Keratinocyte (primary cell): ENCODE results near the gene SLC8A3. TPM values are rescaled to one million over a fixed set of nuclear protein-coding genes. Genes with fewer than 3 reads are reported as not detected.
A peak's percentile ranks its signal among the peaks of the same experiment; 100 is the strongest.

ENCODE experiments used
- DNase-seq: peaks from one replicate; pipeline ENCODE4 v3.0.0-alpha.2; 2011; ENCODE audit warnings: low read depth, missing footprints, low spot score
- FAIRE-seq: peaks from 2 replicates; lab custom pipeline; 2011; peaks lifted over from hg19 to GRCh38; lab: Jason Lieb, UNC
- H2AFZ ChIP-seq: 2 replicates; pipeline ENCODE4 v1.6.0; 2012; ENCODE audit warnings: low read length, control low read depth, inconsistent platforms; ENCODE audit not compliant: control insufficient read depth
- H3K27ac ChIP-seq: 2 replicates; pipeline ENCODE4 v1.5.1; 2011; ENCODE audit warnings: low read length; ENCODE audit not compliant: control insufficient read depth, insufficient read depth
- H3K27me3 ChIP-seq: 3 replicates; pipeline ENCODE4 v1.6.0; 2011; ENCODE audit warnings: low read length; ENCODE audit not compliant: control insufficient read depth, insufficient read depth; ENCODE audit errors: extremely low read depth
- H3K36me3 ChIP-seq, 2 experiments: 2 replicates in 1 of 2; 3 replicates in 1 of 2; pipeline ENCODE4 v1.5.1; 2011; ENCODE audit warnings: low read length in 2 of 2, mild to moderate bottlenecking in 1 of 2; ENCODE audit not compliant: control insufficient read depth in 2 of 2, insufficient read depth in 2 of 2; ENCODE audit errors: extremely low read depth in 1 of 2
- H3K4me1 ChIP-seq: 3 replicates; pipeline ENCODE4 v1.5.1; 2011; ENCODE audit warnings: low read length; ENCODE audit not compliant: control insufficient read depth, insufficient read depth; ENCODE audit errors: extremely low read depth
- H3K4me2 ChIP-seq: 3 replicates; pipeline ENCODE4 v1.6.0; 2011; ENCODE audit warnings: low read depth, low read length; ENCODE audit not compliant: control insufficient read depth, insufficient read depth; ENCODE audit errors: extremely low read depth
- H3K4me3 ChIP-seq, 3 experiments: fragments of 200-600 bp in 1 of 3; sonication (generic) in 1 of 3; 2 replicates in 2 of 3; 3 replicates in 1 of 3; pipeline ENCODE4 v1.5.1; 2011 to 2016; ENCODE audit warnings: low read length in 3 of 3, mild to moderate bottlenecking in 3 of 3, control low read depth in 2 of 3, inconsistent platforms in 1 of 3, low read depth in 1 of 3, mixed read lengths in 1 of 3, mixed run types in 1 of 3, moderate library complexity in 1 of 3; ENCODE audit not compliant: control insufficient read depth in 2 of 3, insufficient read depth in 2 of 3; ENCODE audit errors: extremely low read depth in 1 of 3
- H3K79me2 ChIP-seq: 2 replicates; pipeline ENCODE4 v1.6.0; 2012; ENCODE audit warnings: low read length; ENCODE audit not compliant: control insufficient read depth, insufficient read depth
- H3K9ac ChIP-seq: 3 replicates; pipeline ENCODE4 v1.6.0; 2011; ENCODE audit warnings: low read length; ENCODE audit not compliant: control insufficient read depth, insufficient read depth; ENCODE audit errors: extremely low read depth
- H3K9me1 ChIP-seq: 3 replicates; pipeline ENCODE4 v1.6.0; 2011; ENCODE audit warnings: low read length; ENCODE audit not compliant: control insufficient read depth, insufficient read depth; ENCODE audit errors: extremely low read depth
- H3K9me3 ChIP-seq: 2 replicates; pipeline ENCODE4 v1.5.1; 2012; ENCODE audit warnings: low read depth, low read length; ENCODE audit not compliant: control insufficient read depth
- H4K20me1 ChIP-seq: 3 replicates; pipeline ENCODE4 v1.6.0; 2011; ENCODE audit warnings: low read length; ENCODE audit not compliant: control insufficient read depth, insufficient read depth; ENCODE audit errors: extremely low read depth
- CTCF ChIP-seq, 3 experiments: IDR thresholded peaks in 1 of 3; conservative IDR thresholded peaks in 1 of 3; optimal IDR thresholded peaks in 1 of 3; 2 replicates in 2 of 3; 3 replicates in 1 of 3; pipeline versions ENCODE3 to v1.5.1; 2011; ENCODE audit warnings: low read length in 3 of 3, mild to moderate bottlenecking in 3 of 3, moderate library complexity in 2 of 3, control low read depth in 1 of 3, inconsistent platforms in 1 of 3; ENCODE audit not compliant: insufficient read depth in 2 of 3; ENCODE audit errors: extremely low read depth in 1 of 3
- EZH2 ChIP-seq: IDR thresholded peaks from one replicate; pipeline ENCODE4 v1.6.1; 2012; ENCODE audit warnings: inconsistent platforms, mild to moderate bottlenecking, low read length, moderate library complexity
- dilution Hi-C: fragments of 300-500 bp; cut with MboI; formaldehyde crosslinking; loops from one replicate; pipeline ENCODE4 v1.7.0; 2020; ENCODE audit warnings: low sequenced_read_pairs; ENCODE audit not compliant: extremely low pct_ligation_motif_present
- polyA plus RNA-seq, 5 experiments: library from polyadenylated mRNA; depleted of rRNA in 3 of 5; stranded (reverse) in 3 of 5; stranded (forward) in 1 of 5; unstranded in 1 of 5; fragments of >200 nt; gene quantifications; 1 replicate in 1 of 5; 2 replicates in 3 of 5; 3 replicates in 1 of 5; pipeline versions ENCODE4 v1.2.1 to v1.2.3, GENCODE V29; 2011 to 2012; ENCODE audit warnings: missing spikeins in 2 of 5, low read depth in 1 of 5, low replicate concordance in 1 of 5

Gene SLC8A3
- polyA plus RNA-seq, 1 donor (not counting 4 experiments of a cell fraction or from before 2014, with no cell fraction given), result not detected

DNA sequence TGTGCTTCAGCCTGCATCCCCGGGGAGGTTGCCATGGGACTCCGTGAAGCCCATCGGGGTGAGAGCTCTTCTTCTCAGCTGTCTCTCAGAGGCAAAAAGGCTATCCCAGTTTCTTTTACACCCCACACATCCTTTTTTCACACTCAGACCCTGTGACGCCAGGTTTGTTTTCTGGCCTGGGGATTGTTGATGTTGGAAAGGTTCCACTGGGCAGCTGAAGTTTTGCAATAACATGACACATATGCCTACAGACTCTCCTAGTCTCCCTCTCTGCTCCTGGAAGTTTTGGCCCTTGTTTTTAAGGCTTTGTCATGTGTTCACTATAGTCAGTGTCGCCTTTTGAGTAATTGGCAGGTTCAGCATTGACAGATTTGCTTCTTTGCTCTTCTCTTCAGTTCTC lies 190.9 kb downstream of the SLC8A3 start:
- H3K4me2 ChIP-seq, result peak overlapping the region; percentile 23
- H3K79me2 ChIP-seq, result no peaks in the 10 kb centered on the region
- H4K20me1 ChIP-seq, result no peaks in the 10 kb centered on the region
- no peaks in the 10 kb centered on the region for H3K27me3 ChIP-seq
- no peak overlapping the region for H3K4me3 ChIP-seq
- no peaks in the 10 kb centered on the region for H3K36me3 ChIP-seq
- no peaks in the 10 kb centered on the region for H3K9me1 ChIP-seq
- H3K9ac ChIP-seq, result peak overlapping the region; percentile 8
- peak overlapping the region; percentile 98 for H3K27ac ChIP-seq
- FAIRE-seq (peak; percentile 94), DNase-seq (no peak)
- no peaks in the 10 kb centered on the region for H3K9me3 ChIP-seq
- peaks cover 53% of the 10 kb centered on the region for H3K4me1 ChIP-seq
- H2AFZ ChIP-seq, result no peak overlapping the region
- TF ChIP-seq EZH2, result no peak
- TF ChIP-seq CTCF (optimal IDR thresholded peaks at IDR 0.05 in 1 of 3, IDR thresholded peaks at IDR 0.05 in 1 of 3, conservative IDR thresholded peaks at IDR 0.05 in 1 of 3; ENCODE audit: extremely low read depth in 1 of 3, insufficient read depth in 2 of 3, low read length in 3 of 3), result no peak
- dilution Hi-C loops, result no loop called here

DNA sequence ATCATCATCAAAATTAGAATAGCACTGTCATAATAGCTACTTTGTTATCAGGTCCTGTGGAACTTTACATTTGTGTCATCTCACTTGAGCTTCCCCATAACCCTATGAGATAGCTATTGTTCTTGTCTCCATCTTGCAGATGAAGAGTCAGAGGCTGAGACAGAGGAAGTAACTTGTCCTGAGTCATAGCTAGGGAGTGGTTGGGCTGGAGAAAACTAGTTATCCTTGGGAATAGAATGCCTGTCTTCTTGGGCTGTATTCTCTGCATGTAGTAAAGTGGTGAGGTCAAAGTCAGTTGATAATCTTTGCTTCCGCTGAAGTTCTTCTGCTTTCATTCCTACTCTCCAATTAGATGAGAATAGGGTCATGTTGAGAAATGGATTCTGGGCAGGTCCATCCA lies 192.5 kb downstream of the SLC8A3 start:
- FAIRE-seq (peak; percentile 94), DNase-seq (no peak)
- Histone ChIP-seq H3K79me2 (no peaks in the 10 kb centered on the region), H3K4me2 (peak overlapping the region; percentile 13), H3K9me3 (no peaks in the 10 kb centered on the region), H4K20me1 (no peaks in the 10 kb centered on the region), H2AFZ (no peak overlapping the region), H3K9ac (peak overlapping the region; percentile 3), H3K27me3 (peaks cover 2% of the 10 kb centered on the region), H3K36me3 (no peaks in the 10 kb centered on the region), H3K9me1 (no peaks in the 10 kb centered on the region), H3K27ac (peak overlapping the region; percentile 98), H3K4me1 (peaks cover 53% of the 10 kb centered on the region), H3K4me3 (no peak overlapping the region)
- dilution Hi-C loops, result no loop called here
- TF ChIP-seq CTCF (optimal IDR thresholded peaks at IDR 0.05 in 1 of 3, IDR thresholded peaks at IDR 0.05 in 1 of 3, conservative IDR thresholded peaks at IDR 0.05 in 1 of 3; ENCODE audit: extremely low read depth in 1 of 3, insufficient read depth in 2 of 3, low read length in 3 of 3) (no peak), EZH2 (no peak)

Other genes with a start within 250 kb of the SLC8A3 start
- gene COX16, start 170.7 kb upstream of the SLC8A3 start, polyA plus RNA-seq, result 28.5 to 44.1 TPM (median 31.0 TPM) in 3 replicates
- gene SYNJ2BP, start 228.1 kb upstream of the SLC8A3 start, polyA plus RNA-seq, result 19.3 to 31.4 TPM (median 20.6 TPM) in 3 replicates